Mesenchymal stem cell (in vitro differentiated cells and primary cell): ENCODE measurements around the gene NRP1.

Experiments
- DNase-seq: peaks from one replicate; pipeline ENCODE4 v3.0.0-alpha.2; 2013
- H2AFZ ChIP-seq: one replicate; pipeline ENCODE4 v1.6.1; 2013; ENCODE audit warnings: low read depth, mild to moderate bottlenecking, control low read depth, inconsistent platforms, low read length, moderate library complexity
- H2AK5ac ChIP-seq: 2 replicates; pipeline ENCODE4 v1.6.1; 2013; ENCODE audit warnings: low read length, moderate library complexity, mild to moderate bottlenecking, inconsistent platforms; ENCODE audit not compliant: severe bottlenecking
- H2BK120ac ChIP-seq: one replicate; pipeline ENCODE4 v1.6.1; 2013; ENCODE audit warnings: low read depth, mild to moderate bottlenecking, inconsistent platforms, low read length, moderate library complexity
- H2BK12ac ChIP-seq, 2 experiments: one replicate each; pipeline ENCODE4 v1.6.1; 2013; ENCODE audit warnings: inconsistent platforms in 2 of 2, low read length in 2 of 2, mild to moderate bottlenecking in 2 of 2, moderate library complexity in 2 of 2, control low read depth in 1 of 2
- H2BK15ac ChIP-seq: one replicate; pipeline ENCODE4 v1.6.1; 2013; ENCODE audit warnings: mild to moderate bottlenecking, low read depth, inconsistent platforms; ENCODE audit not compliant: poor library complexity, severe bottlenecking
- H2BK5ac ChIP-seq: 2 replicates; pipeline ENCODE4 v1.6.1; 2013; ENCODE audit warnings: low read depth, mild to moderate bottlenecking, low read length, control low read depth, inconsistent platforms; ENCODE audit not compliant: poor library complexity, severe bottlenecking
- H3K14ac ChIP-seq, 2 experiments: one replicate each; pipeline ENCODE4 v1.6.1; 2013; ENCODE audit warnings: inconsistent platforms in 2 of 2, low read length in 2 of 2, control low read depth in 1 of 2, mild to moderate bottlenecking in 1 of 2, moderate library complexity in 1 of 2
- H3K18ac ChIP-seq, 2 experiments: one replicate each; pipeline ENCODE4 v1.6.1; 2013; ENCODE audit warnings: inconsistent platforms in 2 of 2, low read length in 2 of 2, control low read depth in 1 of 2, low read depth in 1 of 2, mild to moderate bottlenecking in 1 of 2
- H3K23ac ChIP-seq, 2 experiments: one replicate each; pipeline ENCODE4 v1.6.1; 2013; ENCODE audit warnings: inconsistent platforms in 2 of 2, low read length in 2 of 2, mild to moderate bottlenecking in 2 of 2, moderate library complexity in 2 of 2, control low read depth in 1 of 2
- H3K27ac ChIP-seq: 2 replicates; pipeline ENCODE4 v1.5.1; 2013; ENCODE audit warnings: mild to moderate bottlenecking, moderate library complexity, low read length, control low read depth, inconsistent platforms; ENCODE audit not compliant: poor library complexity, severe bottlenecking
- H3K27me3 ChIP-seq, 2 experiments: 2 replicates each; pipeline versions ENCODE4 v1.6.1 to v1.7.0; 2013; ENCODE audit warnings: low read length in 2 of 2, mild to moderate bottlenecking in 2 of 2, moderate library complexity in 2 of 2, control low read depth in 1 of 2, inconsistent platforms in 1 of 2; ENCODE audit not compliant: control insufficient read depth in 1 of 2, insufficient read depth in 1 of 2
- H3K36me3 ChIP-seq, 2 experiments: 2 replicates each; pipeline versions ENCODE4 v1.6.1 to v1.7.0; 2013; ENCODE audit warnings: low read length in 2 of 2, control low read depth in 1 of 2, inconsistent platforms in 1 of 2, low read depth in 1 of 2, mild to moderate bottlenecking in 1 of 2; ENCODE audit not compliant: insufficient read depth in 2 of 2, control insufficient read depth in 1 of 2
- H3K4ac ChIP-seq, 2 experiments: one replicate each; pipeline ENCODE4 v1.6.1; 2013; ENCODE audit warnings: inconsistent platforms in 2 of 2, low read length in 2 of 2, mild to moderate bottlenecking in 2 of 2, moderate library complexity in 2 of 2, control low read depth in 1 of 2, low read depth in 1 of 2
- H3K4me1 ChIP-seq: 2 replicates; pipeline ENCODE4 v1.6.1; 2013; ENCODE audit warnings: low read depth, low read length, control low read depth; ENCODE audit not compliant: control insufficient read depth, insufficient read depth
- H3K4me2 ChIP-seq: 2 replicates; pipeline ENCODE4 v1.6.1; 2013; ENCODE audit warnings: low read length, mild to moderate bottlenecking, inconsistent platforms; ENCODE audit not compliant: poor library complexity, severe bottlenecking
- H3K4me3 ChIP-seq, 2 experiments: 2 replicates each; pipeline versions ENCODE4 v1.5.1 to v1.7.0; 2013; ENCODE audit warnings: low read length in 2 of 2, mild to moderate bottlenecking in 2 of 2, control low read depth in 1 of 2, low read depth in 1 of 2; ENCODE audit not compliant: insufficient read depth in 1 of 2
- H3K79me1 ChIP-seq: replicated peaks from 2 replicates; pipeline ENCODE4 v1.6.1; 2013; ENCODE audit warnings: mild to moderate bottlenecking, control low read depth, low read length, inconsistent platforms; ENCODE audit not compliant: poor library complexity, severe bottlenecking
- H3K9ac ChIP-seq: 2 replicates; pipeline ENCODE4 v1.7.0; 2013; ENCODE audit warnings: mild to moderate bottlenecking, low read length, moderate library complexity
- H3K9me3 ChIP-seq: 2 replicates; pipeline ENCODE4 v1.7.0; 2013; ENCODE audit warnings: mild to moderate bottlenecking, low read length; ENCODE audit not compliant: control insufficient read depth
- H4K8ac ChIP-seq: one replicate; pipeline ENCODE4 v1.6.1; 2013; ENCODE audit warnings: inconsistent platforms, mild to moderate bottlenecking, low read length, moderate library complexity
- H4K91ac ChIP-seq: one replicate; pipeline ENCODE4 v1.6.1; 2013; ENCODE audit warnings: mild to moderate bottlenecking, low read length, inconsistent platforms
- WGBS: methylation state at CpG from one replicate; pipeline ENCODE4 v1.1.7; 2013; ENCODE audit warnings: mixed read lengths; 5-methylcytosine and 5-hydroxymethylcytosine counted together

Gene NRP1

GRCh38 chr10:33355274-33355673, 20.8 kb upstream of the NRP1 start:
- no peak overlapping the region for H3K14ac ChIP-seq
- no peak overlapping the region for H3K4me3 ChIP-seq
- H3K4ac ChIP-seq: no peak overlapping the region
- H2BK120ac ChIP-seq: no peak overlapping the region
- H3K4me2 ChIP-seq: no peak overlapping the region
- H3K4me1 ChIP-seq: no peaks in the 10 kb centered on the region
- no peak for DNase-seq
- H2BK12ac ChIP-seq: no peak overlapping the region
- no peaks in the 10 kb centered on the region for H3K27me3 ChIP-seq
- no peak overlapping the region for H3K23ac ChIP-seq
- H3K18ac ChIP-seq: no peak overlapping the region
- H2BK15ac ChIP-seq: no peak overlapping the region
- H4K91ac ChIP-seq: no peak overlapping the region
- no peak overlapping the region for H3K27ac ChIP-seq
- no peaks in the 10 kb centered on the region for H3K9me3 ChIP-seq
- H2AFZ ChIP-seq: no peak overlapping the region
- WGBS: 78% methylated on average over 2 of the region's 2 CpGs
- no peaks in the 10 kb centered on the region for H3K79me1 ChIP-seq
- no peak overlapping the region for H2BK5ac ChIP-seq
- H3K36me3 ChIP-seq: no peaks in the 10 kb centered on the region
- no peak overlapping the region for H3K9ac ChIP-seq
- no peak overlapping the region for H2AK5ac ChIP-seq
- H4K8ac ChIP-seq: no peak overlapping the region

DNA sequence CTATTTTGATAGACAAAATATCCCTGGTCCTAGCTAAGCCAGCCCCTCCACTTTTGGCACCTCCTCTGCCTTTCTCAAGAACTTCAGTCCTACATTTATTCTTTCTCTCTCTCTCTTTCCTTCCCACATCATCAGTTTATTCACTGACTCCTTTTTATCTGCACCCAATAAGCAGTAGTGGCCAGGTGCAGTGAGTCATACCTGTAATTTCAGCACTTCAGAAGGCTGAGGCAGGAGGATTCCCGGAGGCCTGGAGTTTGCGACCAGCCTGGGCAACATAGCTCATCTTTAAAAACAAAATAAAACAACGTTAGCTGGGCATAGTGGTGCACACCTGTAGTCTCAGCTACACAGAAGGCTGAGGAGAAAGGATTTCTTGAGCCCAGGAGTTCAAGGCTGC, 19.4 kb upstream of the NRP1 start:
- Histone ChIP-seq H2BK12ac (no peak overlapping the region), H2BK120ac (no peak overlapping the region), H4K8ac (no peak overlapping the region), H3K4me3 (no peak overlapping the region), H3K27ac (no peak overlapping the region), H3K4ac (no peak overlapping the region), H3K9ac (no peak overlapping the region), H3K4me1 (no peaks in the 10 kb centered on the region), H3K18ac (no peak overlapping the region), H3K14ac (no peak overlapping the region), H3K4me2 (no peak overlapping the region), H2BK5ac (no peak overlapping the region), H3K23ac (no peak overlapping the region), H2AFZ (no peak overlapping the region), H3K27me3 (no peaks in the 10 kb centered on the region), H3K36me3 (no peaks in the 10 kb centered on the region), H3K9me3 (no peaks in the 10 kb centered on the region), H2BK15ac (no peak overlapping the region), H4K91ac (no peak overlapping the region), H2AK5ac (no peak overlapping the region), H3K79me1 (no peaks in the 10 kb centered on the region)
- 91% methylated on average over 3 of the region's 3 CpGs for WGBS
- DNase-seq: no peak

- H3K27me3 ChIP-seq: no peaks in the 10 kb centered on the region
Measured at GRCh38 chr10:33353334-33353733, 18.9 kb upstream of the NRP1 start.

GRCh38 chr10:33352615-33353014, 18.1 kb upstream of the NRP1 start:
- no peak for DNase-seq
- Histone ChIP-seq H2BK15ac (no peak overlapping the region), H3K27ac (no peak overlapping the region), H3K9ac (peak overlapping the region; percentile 15), H2BK5ac (no peak overlapping the region), H3K14ac (no peak overlapping the region), H4K91ac (no peak overlapping the region), H3K23ac (no peak overlapping the region), H3K79me1 (no peaks in the 10 kb centered on the region), H3K27me3 (no peaks in the 10 kb centered on the region), H2BK12ac (no peak overlapping the region), H3K4me1 (no peaks in the 10 kb centered on the region), H3K36me3 (no peaks in the 10 kb centered on the region), H2BK120ac (no peak overlapping the region), H4K8ac (no peak overlapping the region), H3K18ac (no peak overlapping the region), H2AFZ (no peak overlapping the region), H2AK5ac (no peak overlapping the region), H3K4me3 (no peak overlapping the region), H3K4me2 (no peak overlapping the region), H3K4ac (no peak overlapping the region), H3K9me3 (no peaks in the 10 kb centered on the region)
- 98% methylated on average over 3 of the region's 3 CpGs for WGBS

More at GRCh38 chr10:33353334-33353733, 18.9 kb upstream of the NRP1 start:
- Histone ChIP-seq H3K18ac (no peak overlapping the region), H3K9ac (no peak overlapping the region), H3K4me2 (no peak overlapping the region), H3K23ac (no peak overlapping the region), H3K4me1 (no peaks in the 10 kb centered on the region), H2BK12ac (no peak overlapping the region), H4K91ac (no peak overlapping the region), H2AK5ac (no peak overlapping the region), H2BK5ac (no peak overlapping the region), H2AFZ (no peak overlapping the region), H3K9me3 (no peaks in the 10 kb centered on the region), H3K4ac (no peak overlapping the region), H4K8ac (no peak overlapping the region), H3K14ac (no peak overlapping the region), H3K4me3 (no peak overlapping the region), H3K27ac (no peak overlapping the region), H3K79me1 (no peaks in the 10 kb centered on the region), H2BK120ac (no peak overlapping the region), H2BK15ac (no peak overlapping the region), H3K36me3 (no peaks in the 10 kb centered on the region)
- WGBS: 84% methylated on average over 8 of the region's 8 CpGs
- no peak for DNase-seq
